PC-3 (cell line): ENCODE data around the gene SCN1A.

Source experiments
- CTCF ChIP-seq: fragments of 300-600 bp; sonication (generic); conservative IDR thresholded peaks from 2 replicates; pipeline ENCODE4 v1.5.1; 2017; ENCODE audit warnings: antibody characterized with exemption, low read depth, mild to moderate bottlenecking, low read length
- EZH2 ChIP-seq: fragments of 300-600 bp; sonication (generic); IDR thresholded peaks from one replicate; pipeline ENCODE4 v1.6.1; 2017; ENCODE audit warnings: antibody characterized with exemption, mild to moderate bottlenecking, low read length; ENCODE audit not compliant: unreplicated experiment

DNA sequence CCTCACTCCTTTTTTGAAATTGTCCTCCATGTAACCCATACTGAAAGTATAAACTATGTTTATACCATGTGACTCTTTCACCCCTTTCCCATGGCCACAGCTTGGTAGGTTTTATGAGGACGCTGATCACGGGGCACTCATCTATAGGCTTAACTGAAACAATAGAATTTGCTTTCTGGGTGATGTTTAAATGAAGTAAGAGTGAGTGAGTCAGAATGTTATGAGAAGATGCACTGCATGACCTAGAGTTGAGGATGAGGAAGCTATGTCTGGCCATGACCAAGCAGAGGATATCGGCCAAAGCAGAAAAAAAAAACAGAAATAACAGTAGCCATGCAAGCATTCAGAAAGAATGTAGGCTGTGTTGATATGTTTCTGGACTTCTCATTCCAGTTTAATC is 34.9 kb downstream of the SCN1A start:
- TF ChIP-seq CTCF (no peak), EZH2 (no peak)
